Naive thymus-derived CD8-positive, alpha-beta T cell (primary cell): ENCODE data around the gene MTURN. TPM values are rescaled to one million over a fixed set of nuclear protein-coding genes. Genes with fewer than 3 reads are reported as not detected.

Source experiments
- ATAC-seq, 2 donors: fragments of 150-1000 bp; cut with Tn5 transposase in 1 of 2; sonication (Bioruptor Pico), chemical (Tn5 transposase) in 1 of 2; 1 replicate in 1 of 2; 2 replicates in 1 of 2; pipeline ENCODE4 v1.10.0; 2021; ENCODE audit warnings: mild to moderate bottlenecking in 2 of 2, moderate library complexity in 2 of 2
- POLR2A ChIA-PET: fragments of 350-600 bp; sonication (Branson Sonifier 250); formaldehyde crosslinking; loops from one replicate; lab custom pipeline; 2021; ENCODE audit warnings: antibody characterized with exemption; lab: Charles Lee
- DNase-seq, 10 donors: peaks; one replicate each; pipeline versions ENCODE4 v3.0.0 to v3.0.0-alpha.2; 2020 to 2022
- H3K27ac Mint-ChIP-seq, 10 donors: one replicate each; pipeline ENCODE4 v1.8.0; 2020 to 2022; ENCODE audit warnings: mild to moderate bottlenecking in 10 of 10, mixed read lengths in 10 of 10, moderate library complexity in 4 of 10, inconsistent platforms in 1 of 10
- H3K27me3 Mint-ChIP-seq, 5 donors: one replicate each; pipeline ENCODE4 v1.8.0; 2021 to 2022; ENCODE audit warnings: mixed read lengths in 5 of 5
- H3K36me3 Mint-ChIP-seq, 3 donors: one replicate each; pipeline ENCODE4 v1.8.0; 2020 to 2022; ENCODE audit warnings: mixed read lengths in 3 of 3, mild to moderate bottlenecking in 2 of 3, inconsistent platforms in 1 of 3
- H3K4me1 Mint-ChIP-seq, 4 donors: one replicate each; pipeline ENCODE4 v1.8.0; 2021 to 2022; ENCODE audit warnings: mixed read lengths in 4 of 4
- H3K4me3 Mint-ChIP-seq, 10 donors: one replicate each; pipeline ENCODE4 v1.8.0; 2020 to 2022; ENCODE audit warnings: mild to moderate bottlenecking in 10 of 10, mixed read lengths in 10 of 10, moderate library complexity in 6 of 10, inconsistent platforms in 1 of 10
- H3K9me3 Mint-ChIP-seq, 9 donors: one replicate each; pipeline ENCODE4 v1.8.0; 2020 to 2022; ENCODE audit warnings: mixed read lengths in 9 of 9, mild to moderate bottlenecking in 3 of 9, inconsistent platforms in 1 of 9, moderate library complexity in 1 of 9
- polyA plus RNA-seq, 3 donors: library from polyadenylated mRNA; unstranded; fragments of 300-500 nt; fragmentation: Illumina TruSeq; gene quantifications; one replicate each; pipeline ENCODE4 v1.2.3, GENCODE V29; 2021
- total RNA-seq, 8 experiments: library from RNA in 2 of 8; stranded (reverse) in 2 of 8; gene quantifications; one replicate each; pipeline ENCODE4 v1.2.3 and lab custom pipeline; 2021 to 2026

MTURN gene
- total and polyA plus RNA-seq, 5 experiments from 2014 or later, result 1.4 to 18.0 (median 5.2) TPM

GRCh38 chr7:30139836-30140384, 5.1 kb downstream of the MTURN start:
- H3K27me3 Mint-ChIP-seq, result no peaks in the 10 kb centered on the region
- H3K4me1 Mint-ChIP-seq, result peaks cover 0 to 7% (median 3%) of the 10 kb centered on the region in 4 donors
- no peaks in the 10 kb centered on the region for H3K9me3 Mint-ChIP-seq
- DNase-seq, result no peak
- no peak overlapping the region for H3K4me3 Mint-ChIP-seq
- no peak overlapping the region for H3K27ac Mint-ChIP-seq
- POLR2A ChIA-PET, result no interaction called here
- no peak for ATAC-seq
- no peaks in the 10 kb centered on the region for H3K36me3 Mint-ChIP-seq

GRCh38 chr7:30140456-30140855, 5.7 kb downstream of the MTURN start:
- Mint-ChIP-seq H3K9me3 (no peaks in the 10 kb centered on the region), H3K36me3 (no peaks in the 10 kb centered on the region), H3K4me1 (peaks cover 0 to 7% (median 3%) of the 10 kb centered on the region in 4 donors), H3K27ac (no peak overlapping the region), H3K27me3 (no peaks in the 10 kb centered on the region), H3K4me3 (no peak overlapping the region)
- POLR2A ChIA-PET, result no interaction called here
- no peak for ATAC-seq
- DNase-seq, result no peak

- DNase-seq, result no peak
- ATAC-seq, result no peak
- Mint-ChIP-seq H3K9me3 (no peaks in the 10 kb centered on the region), H3K27me3 (no peaks in the 10 kb centered on the region), H3K4me3 (no peak overlapping the region), H3K4me1 (peaks cover 0 to 7% (median under 1%) of the 10 kb centered on the region in 4 donors), H3K27ac (no peak overlapping the region), H3K36me3 (no peaks in the 10 kb centered on the region)
- POLR2A ChIA-PET, result no interaction called here
Measured at GRCh38 chr7:30142710-30143109, 7.9 kb downstream of the MTURN start.

- Mint-ChIP-seq H3K36me3 (no peaks in the 10 kb centered on the region), H3K4me3 (no peak overlapping the region), H3K9me3 (no peaks in the 10 kb centered on the region), H3K27ac (peak overlapping the region in 2 of 10 donors; percentile 9 to 12), H3K27me3 (no peaks in the 10 kb centered on the region), H3K4me1 (peaks cover 0 to 7% (median under 1%) of the 10 kb centered on the region in 4 donors)
- ATAC-seq, result no peak
- POLR2A ChIA-PET, result no interaction called here
- no peak for DNase-seq
Measured at GRCh38 chr7:30143748-30144251, 9.0 kb downstream of the MTURN start.

GRCh38 chr7:30144657-30145306, 10.0 kb downstream of the MTURN start:
- ATAC-seq (no peak), DNase-seq (no peak)
- H3K4me1 Mint-ChIP-seq, result peaks cover 0 to 7% (median 3%) of the 10 kb centered on the region in 4 donors
- H3K36me3 Mint-ChIP-seq, result no peaks in the 10 kb centered on the region
- H3K27ac Mint-ChIP-seq, result no peak overlapping the region
- no peak overlapping the region for H3K4me3 Mint-ChIP-seq
- no peaks in the 10 kb centered on the region for H3K27me3 Mint-ChIP-seq
- POLR2A ChIA-PET, result no interaction called here
- H3K9me3 Mint-ChIP-seq, result no peaks in the 10 kb centered on the region

- Mint-ChIP-seq H3K27me3 (no peaks in the 10 kb centered on the region), H3K9me3 (no peaks in the 10 kb centered on the region), H3K27ac (no peak overlapping the region), H3K4me3 (no peak overlapping the region), H3K36me3 (no peaks in the 10 kb centered on the region), H3K4me1 (peaks cover 0 to 7% (median 3%) of the 10 kb centered on the region in 4 donors)
- POLR2A ChIA-PET, result no interaction called here
- ATAC-seq (no peak), DNase-seq (no peak)
Measured at GRCh38 chr7:30145426-30145970, 10.7 kb downstream of the MTURN start.

GRCh38 chr7:30146127-30146612, 11.4 kb downstream of the MTURN start:
- Mint-ChIP-seq H3K27me3 (no peaks in the 10 kb centered on the region), H3K9me3 (no peaks in the 10 kb centered on the region), H3K27ac (no peak overlapping the region), H3K36me3 (no peaks in the 10 kb centered on the region), H3K4me3 (no peak overlapping the region), H3K4me1 (peaks cover 0 to 7% (median 3%) of the 10 kb centered on the region in 4 donors)
- POLR2A ChIA-PET, result no interaction called here
- ATAC-seq (no peak), DNase-seq (no peak)

GRCh38 chr7:30147223-30147622, 12.4 kb downstream of the MTURN start:
- DNase-seq (no peak), ATAC-seq (no peak)
- H3K36me3 Mint-ChIP-seq, result no peaks in the 10 kb centered on the region
- peaks cover 0 to 7% (median 3%) of the 10 kb centered on the region in 4 donors for H3K4me1 Mint-ChIP-seq
- no peak overlapping the region for H3K4me3 Mint-ChIP-seq
- POLR2A ChIA-PET, result no interaction called here
- H3K9me3 Mint-ChIP-seq, result no peaks in the 10 kb centered on the region
- H3K27me3 Mint-ChIP-seq, result no peaks in the 10 kb centered on the region
- H3K27ac Mint-ChIP-seq, result no peak overlapping the region

GRCh38 chr7:30147785-30148184, 13.0 kb downstream of the MTURN start:
- POLR2A ChIA-PET, result no interaction called here
- H3K9me3 Mint-ChIP-seq, result no peaks in the 10 kb centered on the region
- ATAC-seq, result no peak
- H3K4me1 Mint-ChIP-seq, result peaks cover 0 to 7% (median 3%) of the 10 kb centered on the region in 4 donors
- H3K27ac Mint-ChIP-seq, result no peak overlapping the region
- no peak for DNase-seq
- no peak overlapping the region for H3K4me3 Mint-ChIP-seq
- H3K27me3 Mint-ChIP-seq, result no peaks in the 10 kb centered on the region
- H3K36me3 Mint-ChIP-seq, result no peaks in the 10 kb centered on the region

- ATAC-seq (no peak), DNase-seq (no peak)
- peaks cover 0 to 7% (median 3%) of the 10 kb centered on the region in 4 donors for H3K4me1 Mint-ChIP-seq
- H3K9me3 Mint-ChIP-seq, result no peaks in the 10 kb centered on the region
- POLR2A ChIA-PET, result interaction anchor here (0.9 to 1.9 kb wide), 4 partner anchors 11 to 330 kb away, joined by 3 to 12 read pairs (median 4); partner anchors contain the start of genes MTURN, NOD1 and PLEKHA8
- H3K4me3 Mint-ChIP-seq, result peak overlapping the region in 3 of 10 donors; percentile 65 to 84 (median 74)
- no peak overlapping the region for H3K27ac Mint-ChIP-seq
- H3K27me3 Mint-ChIP-seq, result no peaks in the 10 kb centered on the region
- H3K36me3 Mint-ChIP-seq, result no peaks in the 10 kb centered on the region
Measured at GRCh38 chr7:30148426-30148825, 13.6 kb downstream of the MTURN start.

- Mint-ChIP-seq H3K4me3 (peak overlapping the region in 3 of 10 donors; percentile 65 to 84 (median 74)), H3K4me1 (peaks cover 0 to 6% (median 2%) of the 10 kb centered on the region in 4 donors), H3K27ac (peak overlapping the region in 2 of 10 donors; percentile 84 to 90), H3K27me3 (no peaks in the 10 kb centered on the region), H3K9me3 (no peaks in the 10 kb centered on the region), H3K36me3 (no peaks in the 10 kb centered on the region)
- DNase-seq (peak; percentile 19 to 83 (median 51)), ATAC-seq (peak; percentile 90 to 92)
- POLR2A ChIA-PET, result interaction anchor here (0.9 to 1.9 kb wide), 4 partner anchors 10 to 329 kb away, joined by 3 to 12 read pairs (median 4); partner anchors contain the start of genes MTURN, NOD1 and PLEKHA8
Measured at GRCh38 chr7:30148951-30149459, 14.2 kb downstream of the MTURN start.

GRCh38 chr7:30149640-30150272, 15.0 kb downstream of the MTURN start:
- ATAC-seq (peak in 1 of 2 donors; percentile 9), DNase-seq (no peak)
- H3K27ac Mint-ChIP-seq, result peak overlapping the region in 3 of 10 donors; percentile 3 to 84 (median 47)
- peaks cover 0 to 6% (median 0%) of the 10 kb centered on the region in 4 donors for H3K4me1 Mint-ChIP-seq
- no peaks in the 10 kb centered on the region for H3K36me3 Mint-ChIP-seq
- peak overlapping the region in 2 of 10 donors; percentile 74 to 84 for H3K4me3 Mint-ChIP-seq
- no peaks in the 10 kb centered on the region for H3K27me3 Mint-ChIP-seq
- POLR2A ChIA-PET, result interaction anchor here (1.9 kb wide), 1 partner anchor 15 kb away, joined by 12 read pairs; the partner anchor contains the start of gene MTURN
- no peaks in the 10 kb centered on the region for H3K9me3 Mint-ChIP-seq
